ENCODE measurements around the gene PSG6.
"Not testable (repeated sequence)": the region's sequence is repeated elsewhere in the genome, so short reads cannot be mapped to it uniquely, and the experiment has no call there.

- TF ChIP-seq CTCF (IDR thresholded peaks at IDR 0.05; ENCODE audit: insufficient read depth, low read length, poor library complexity, severe bottlenecking); EZH2phosphoT487 (conservative IDR thresholded peaks at IDR 0.05; ENCODE audit: low read length): not testable (repeated sequence)
These were observed 18.0 kb downstream of the PSG6 start for GRCh38 chr19:42899674-42900073.

Data from SU-DHL-6 (cell line).